ENCODE results near the gene DNAJC11.
"Not testable (repeated sequence)": the region's sequence is repeated elsewhere in the genome, so short reads cannot be mapped to it uniquely, and the experiment has no call there.

Gene DNAJC11

DNA sequence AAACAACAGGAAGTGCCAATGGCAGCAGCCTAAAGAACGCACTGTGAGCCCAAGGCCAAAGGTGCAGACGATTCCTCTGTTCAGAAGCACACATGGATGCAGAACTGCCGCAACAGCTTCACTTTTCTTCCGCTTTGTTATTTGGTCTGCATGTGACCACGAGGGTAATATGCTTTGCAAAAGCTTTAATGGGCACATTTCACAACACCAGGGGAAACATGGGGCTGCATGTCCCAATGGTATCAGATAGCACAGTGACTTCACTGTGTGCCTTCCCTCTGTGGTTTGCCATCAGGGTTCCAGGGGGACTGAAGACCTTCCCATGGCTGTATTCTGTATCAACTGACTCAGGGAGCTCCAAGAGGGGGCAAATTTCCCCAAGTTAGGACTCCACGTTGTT, 48.6 kb downstream of the DNAJC11 start:
- DNase-seq (ENCODE audit: low spot score), result no peak

DNA sequence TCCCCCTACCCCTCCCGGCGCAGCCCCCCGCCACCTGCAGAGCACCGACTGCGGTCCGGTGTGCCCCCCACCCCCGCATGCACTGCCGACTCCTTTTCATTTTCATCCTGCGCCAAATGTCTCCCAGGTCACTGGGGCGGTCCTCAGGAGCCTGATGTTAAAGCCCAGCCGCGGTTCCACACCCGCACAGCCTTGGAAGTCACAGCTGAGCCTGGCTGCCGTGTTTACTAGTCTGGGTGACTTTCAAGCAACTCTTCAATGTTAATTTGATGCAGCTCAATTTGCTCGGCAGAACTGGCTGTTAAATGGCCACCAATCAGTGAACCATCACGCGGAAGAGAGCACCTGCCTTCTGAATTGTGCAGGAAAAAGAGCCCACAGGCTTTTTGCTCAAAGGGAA, 49.7 kb downstream of the DNAJC11 start:
- no peak for DNase-seq (ENCODE audit: low spot score)

DNA sequence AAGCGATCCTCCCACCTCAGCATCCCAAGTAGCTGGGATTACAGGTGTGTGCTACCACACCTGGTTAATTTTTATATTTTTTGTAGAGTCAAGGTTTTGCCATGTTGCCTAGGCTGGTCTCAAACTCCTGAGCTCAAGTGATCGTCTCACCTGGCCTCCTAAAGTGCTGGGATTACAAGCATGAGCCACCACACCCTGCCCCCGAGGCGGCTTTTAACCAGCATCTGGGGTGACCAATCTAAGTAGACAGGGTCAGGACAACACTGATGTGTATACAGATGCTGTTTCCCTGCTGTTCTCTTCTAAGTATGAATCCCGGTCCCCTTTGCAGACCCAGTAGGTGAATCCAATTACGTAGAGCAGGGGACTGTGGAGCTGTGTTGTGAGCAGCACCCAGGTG, 53.1 kb downstream of the DNAJC11 start:
- no peak for DNase-seq (ENCODE audit: low spot score)

GRCh38 chr1:6646499-6647148, 55.0 kb downstream of the DNAJC11 start:
- peak; percentile 63 for DNase-seq (ENCODE audit: low spot score)

GRCh38 chr1:6645018-6645417, 56.6 kb downstream of the DNAJC11 start:
- no peak for DNase-seq (ENCODE audit: low spot score)

- DNase-seq (ENCODE audit: low spot score), result not testable (repeated sequence)
Measured at GRCh38 chr1:6640867-6641266, 60.7 kb downstream of the DNAJC11 start.

GRCh38 chr1:6638226-6638625, 63.4 kb downstream of the DNAJC11 start:
- DNase-seq (ENCODE audit: low spot score), result no peak

GRCh38 chr1:6637770-6638169, 63.8 kb downstream of the DNAJC11 start:
- no peak for DNase-seq (ENCODE audit: low spot score)

- not testable (repeated sequence) for DNase-seq (ENCODE audit: low spot score)
Measured at GRCh38 chr1:6636778-6637177, 64.8 kb downstream of the DNAJC11 start.

DNA sequence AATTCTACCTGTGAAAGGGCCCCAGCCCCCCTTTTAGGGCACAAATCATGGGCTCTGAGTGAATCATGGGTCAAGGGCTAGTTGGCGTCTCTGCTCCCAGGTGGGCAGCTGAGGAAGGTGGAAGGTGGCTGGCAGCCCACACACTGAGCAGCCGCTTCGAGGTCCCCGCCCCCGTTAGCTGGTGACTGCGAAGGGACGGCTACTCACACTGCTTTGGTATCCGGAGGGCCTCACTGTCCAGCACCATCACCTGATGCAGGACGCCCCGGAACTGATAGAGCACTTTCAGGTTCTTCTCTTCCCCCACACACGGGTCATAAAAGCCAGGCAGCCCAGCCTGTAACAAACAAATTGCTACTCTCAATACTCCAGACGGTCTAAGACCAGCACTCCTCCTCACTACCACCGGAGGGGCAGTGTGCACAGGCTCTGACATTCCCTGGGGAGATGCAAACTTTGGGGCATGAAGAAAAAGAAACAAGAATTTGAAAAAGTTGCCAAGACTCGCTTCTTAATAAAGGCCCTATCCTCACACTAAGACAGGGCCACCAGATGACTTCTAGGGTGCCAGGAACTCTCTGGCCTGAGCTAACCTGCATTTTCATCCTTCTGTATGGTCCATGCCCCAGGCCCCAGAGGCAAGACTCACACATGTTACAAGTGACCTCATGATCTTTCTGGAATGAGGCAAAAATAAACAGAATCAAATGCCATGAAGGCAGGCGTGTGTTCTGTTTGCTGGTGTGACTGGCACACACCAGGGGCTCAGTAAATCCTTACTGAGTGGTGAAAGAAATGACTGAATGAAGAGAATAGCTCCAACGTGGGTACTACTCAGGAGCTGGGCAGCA, 65.5 kb downstream of the DNAJC11 start:
- DNase-seq (ENCODE audit: low spot score), result no peak

DNA sequence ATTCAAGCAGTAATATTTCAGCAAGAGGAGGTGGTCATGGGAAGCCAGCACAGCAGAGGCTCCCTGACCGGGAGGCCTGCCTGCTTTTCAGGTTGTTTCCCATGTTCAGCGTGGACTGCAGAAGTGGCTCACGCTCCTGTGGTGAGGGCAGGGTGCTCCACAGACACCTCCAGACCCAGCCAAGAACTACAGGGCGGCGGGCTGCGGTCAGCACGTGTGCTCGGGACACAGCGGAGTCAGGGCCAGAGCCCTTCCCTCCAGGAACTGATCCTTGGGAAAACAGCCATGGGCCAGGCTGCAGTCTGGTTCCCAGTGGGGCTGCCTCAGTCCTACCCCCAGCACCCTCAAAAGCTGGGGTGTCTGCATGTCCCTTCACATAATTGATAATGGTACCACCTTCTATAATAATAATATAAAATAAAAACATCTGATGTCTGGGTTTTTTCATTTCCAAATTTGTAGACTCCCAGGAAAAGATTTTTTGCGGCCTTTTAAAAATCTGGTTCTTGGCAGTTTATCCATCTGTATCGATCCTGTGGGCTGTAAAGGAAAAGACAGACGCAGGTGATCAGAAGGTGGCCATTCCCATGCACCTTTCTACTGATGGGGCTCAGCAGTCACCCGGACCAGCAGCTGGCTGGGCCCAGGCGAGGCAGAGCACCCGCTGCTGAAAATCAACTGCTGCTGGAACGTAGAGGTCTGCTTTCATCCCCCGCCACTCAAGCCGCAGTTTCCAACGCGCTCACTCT, 66.3 kb downstream of the DNAJC11 start:
- no peak for DNase-seq (ENCODE audit: low spot score)

DNA sequence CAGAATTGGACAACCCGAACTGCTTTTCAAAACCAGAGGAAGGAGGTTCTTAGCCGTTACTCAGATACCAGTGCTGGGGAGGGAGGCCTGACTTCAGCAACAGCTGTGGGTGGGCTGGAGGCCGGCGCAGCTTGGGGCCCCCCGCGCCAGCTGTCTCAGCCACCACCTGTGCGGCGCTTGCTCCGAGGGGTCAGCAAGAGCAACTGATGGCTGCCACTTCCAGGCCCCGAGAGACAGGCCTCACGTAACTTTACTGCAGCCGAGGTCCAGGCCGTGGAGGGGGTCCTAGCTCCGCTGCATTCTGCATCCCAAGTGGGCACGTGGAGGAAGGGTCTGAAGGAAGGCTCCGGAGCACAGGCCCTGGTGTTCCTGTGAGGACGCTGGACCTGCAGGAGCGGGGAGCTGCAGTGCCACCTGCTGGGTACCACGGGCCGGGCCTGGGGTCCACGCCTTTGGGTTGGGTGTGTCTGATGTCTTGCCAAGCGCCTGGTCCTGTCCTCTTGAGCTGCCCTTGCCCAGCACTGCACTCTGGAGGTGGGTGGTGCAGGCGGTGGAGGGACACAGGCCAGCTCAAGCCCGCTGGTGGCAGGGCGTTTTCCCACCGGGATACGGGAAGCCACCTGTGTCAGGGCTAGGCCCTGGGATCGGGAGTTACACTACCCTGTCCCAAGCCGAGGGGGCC, 67.1 kb downstream of the DNAJC11 start:
- peak; percentile 34 for DNase-seq (ENCODE audit: low spot score)

GRCh38 chr1:6632588-6633514, 68.8 kb downstream of the DNAJC11 start:
- DNase-seq (ENCODE audit: low spot score), result no peak

GRCh38 chr1:6631058-6631457, 70.6 kb downstream of the DNAJC11 start:
- no peak for DNase-seq (ENCODE audit: low spot score)

GRCh38 chr1:6630027-6630426, 71.6 kb downstream of the DNAJC11 start:
- DNase-seq (ENCODE audit: low spot score), result no peak

DNA sequence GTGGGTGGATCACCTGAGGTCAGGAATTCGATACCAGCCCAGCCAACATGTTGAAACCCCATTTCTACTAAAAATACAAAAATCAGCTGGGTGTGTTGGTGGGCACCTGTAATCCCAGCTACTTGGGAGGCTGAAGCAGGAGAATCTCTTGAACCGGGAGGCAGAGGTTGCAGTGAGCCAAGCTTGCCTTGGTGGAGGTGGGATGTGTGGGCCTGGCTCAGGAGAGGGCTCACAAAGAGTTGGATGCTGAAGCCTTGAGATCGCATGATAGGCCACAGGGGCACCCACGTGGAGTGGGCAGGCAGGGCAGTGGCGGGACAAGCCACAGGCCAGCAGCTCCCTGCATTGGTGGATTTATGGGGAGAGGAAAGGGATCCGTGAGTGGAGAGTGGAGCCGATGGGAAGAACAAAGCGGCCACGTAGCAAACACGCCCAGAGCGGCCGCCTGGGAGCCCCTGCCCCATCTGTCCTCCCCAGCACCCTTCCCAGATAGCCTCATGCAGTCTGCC, 72.6 kb downstream of the DNAJC11 start:
- no peak for DNase-seq (ENCODE audit: low spot score)

DNA sequence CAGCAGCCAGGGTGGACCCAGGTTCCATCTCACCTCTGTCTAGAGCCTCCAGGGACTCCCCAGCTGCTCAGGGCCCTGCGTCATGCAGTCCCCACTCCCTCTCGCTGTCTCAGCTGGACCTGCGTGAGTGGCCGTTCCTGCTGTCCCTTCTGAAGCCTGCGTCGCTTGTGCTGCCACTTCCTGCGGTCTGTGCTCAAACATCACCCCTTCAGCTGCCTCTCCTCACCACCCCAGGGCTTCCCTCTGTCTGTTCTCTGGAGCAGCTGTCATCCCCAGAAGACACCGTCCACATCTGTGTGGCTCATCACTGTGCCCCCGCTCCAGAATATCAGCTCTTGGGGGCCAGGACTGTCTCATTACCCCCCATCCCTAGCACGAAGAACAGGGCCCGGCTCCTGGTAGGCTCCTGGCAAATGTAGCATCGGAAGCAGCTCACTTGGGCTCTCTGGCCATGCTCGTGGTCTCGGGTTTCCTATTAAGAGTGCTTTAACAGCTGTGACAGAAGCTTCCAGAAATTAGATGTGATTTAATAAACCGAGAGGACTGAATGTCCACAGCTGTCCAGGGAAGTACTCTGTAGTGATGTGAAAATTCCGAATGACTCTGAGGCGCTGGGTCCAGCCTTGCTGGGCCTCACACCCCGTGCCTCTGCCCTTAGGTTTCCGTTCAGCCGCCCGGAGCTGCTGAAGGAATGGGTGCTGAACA, 73.6 kb downstream of the DNAJC11 start:
- no peak for DNase-seq (ENCODE audit: low spot score)

- DNase-seq (ENCODE audit: low spot score), result no peak
Measured at GRCh38 chr1:6627031-6627430, 74.6 kb downstream of the DNAJC11 start.

DNA sequence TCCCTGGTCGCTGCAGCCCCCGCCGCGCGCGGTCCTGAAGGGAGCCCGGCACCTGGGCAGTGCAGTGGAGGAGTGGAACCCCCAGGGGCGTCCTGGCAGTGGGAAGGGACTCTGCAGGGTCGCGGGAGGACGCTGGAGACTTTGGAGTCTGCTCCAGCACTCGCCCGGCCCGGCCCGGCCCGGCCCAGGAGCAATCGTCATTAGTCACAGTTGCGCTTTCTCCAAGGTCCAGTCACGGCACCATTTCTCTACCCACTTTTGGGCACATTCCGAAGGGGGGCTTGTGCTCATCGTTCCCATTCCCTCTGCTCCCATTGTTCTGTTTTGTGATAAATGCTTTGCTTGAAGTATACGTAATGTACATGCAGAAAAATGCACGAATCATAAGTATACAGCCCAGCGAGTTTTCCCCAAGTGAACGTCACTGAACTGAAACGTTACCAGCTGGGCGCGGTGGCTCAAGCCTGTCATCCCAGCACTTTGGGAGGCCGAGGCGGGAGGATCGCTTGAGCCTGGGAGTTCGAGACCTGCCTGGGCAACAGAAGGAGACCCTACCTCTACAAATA, 75.9 kb downstream of the DNAJC11 start:
- no peak for DNase-seq (ENCODE audit: low spot score)

Measured in cerebellar cortex (tissue), 1 donor.